OCI-LY1 (cell line): ENCODE measurements around the gene E2F3.

Experiments used
- H2AFZ ChIP-seq: fragments of 200-600 bp; sonication (generic), shearing (Covaris generic); 2 replicates; pipeline ENCODE4 v1.6.0; 2014; ENCODE audit warnings: antibody characterized with exemption, mild to moderate bottlenecking, low read length
- H3F3A ChIP-seq: fragments of 200-600 bp; sonication (generic), shearing (Covaris generic); 2 replicates; pipeline ENCODE4 v1.6.0; 2014; ENCODE audit warnings: mild to moderate bottlenecking, antibody characterized with exemption, low read length, moderate library complexity; ENCODE audit not compliant: insufficient read depth
- H3K27ac ChIP-seq: fragments of 200-600 bp; sonication (generic); 2 replicates; pipeline ENCODE4 v1.5.1; 2014; ENCODE audit warnings: low read length, mixed run types, mild to moderate bottlenecking, low read depth; ENCODE audit not compliant: poor library complexity, severe bottlenecking
- H3K27me3 ChIP-seq: fragments of 200-600 bp; sonication (generic); 2 replicates; pipeline ENCODE4 v1.6.0; 2014; ENCODE audit warnings: antibody characterized with exemption, mild to moderate bottlenecking, low read length, moderate library complexity; ENCODE audit not compliant: insufficient read depth
- H3K36me3 ChIP-seq: fragments of 200-600 bp; sonication (generic); 2 replicates; pipeline ENCODE4 v1.6.1; 2014; ENCODE audit warnings: mild to moderate bottlenecking, antibody characterized with exemption, low read length, moderate library complexity, mixed read lengths; ENCODE audit not compliant: insufficient read depth
- H3K4me1 ChIP-seq: fragments of 200-600 bp; sonication (generic); 2 replicates; pipeline ENCODE4 v1.5.1; 2014; ENCODE audit warnings: mild to moderate bottlenecking, low read length, moderate library complexity; ENCODE audit not compliant: insufficient read depth, severe bottlenecking
- H3K4me2 ChIP-seq: fragments of 200-600 bp; sonication (generic), shearing (Covaris generic); 2 replicates; pipeline ENCODE4 v1.6.1; 2014; ENCODE audit warnings: low read length
- H3K4me3 ChIP-seq: fragments of 200-600 bp; sonication (generic); 2 replicates; pipeline ENCODE4 v1.5.1; 2014; ENCODE audit warnings: low read length, low read depth, mild to moderate bottlenecking, mixed read lengths; ENCODE audit not compliant: poor library complexity, severe bottlenecking
- H3K79me2 ChIP-seq: fragments of 200-600 bp; shearing (Covaris generic); 2 replicates; pipeline ENCODE4 v1.6.1; 2016; ENCODE audit warnings: mixed run types, low read length, mixed read lengths; ENCODE audit not compliant: insufficient read depth
- H3K9ac ChIP-seq: fragments of 200-600 bp; sonication (generic), shearing (Covaris generic); 2 replicates; pipeline ENCODE4 v1.6.1; 2014; ENCODE audit warnings: mild to moderate bottlenecking, low read length, mixed read lengths
- H3K9me2 ChIP-seq: fragments of 200-600 bp; sonication (generic), shearing (Covaris generic); 2 replicates; pipeline ENCODE4 v1.6.1; 2014; ENCODE audit warnings: low read depth, mild to moderate bottlenecking, low read length, mixed read lengths
- H3K9me3 ChIP-seq: fragments of 200-600 bp; shearing (Covaris generic); 2 replicates; pipeline ENCODE4 v1.6.1; 2014; ENCODE audit warnings: low read length, mixed read lengths
- H4K20me1 ChIP-seq: fragments of 200-600 bp; sonication (generic), shearing (Covaris generic); 2 replicates; pipeline ENCODE4 v1.6.0; 2016; ENCODE audit warnings: mild to moderate bottlenecking, low read length; ENCODE audit not compliant: insufficient read depth
- EZH2 ChIP-seq: fragments of 200-600 bp; sonication (generic), shearing (Covaris generic); IDR thresholded peaks from 2 replicates; pipeline ENCODE4 v1.8.0; 2017; ENCODE audit warnings: borderline replicate concordance, mixed run types, mild to moderate bottlenecking, antibody characterized with exemption, low read length, moderate library complexity, mixed read lengths
- TF ChIP-seq, protein P1 (sequence below): fragments of 200-600 bp; sonication (generic), shearing (Covaris generic); IDR thresholded peaks from 2 replicates; pipeline ENCODE4 v1.5.1; 2017; ENCODE audit warnings: mild to moderate bottlenecking, antibody characterized with exemption, low read length, moderate library complexity, mixed read lengths

Gene E2F3

GRCh38 chr6:20440296-20440695 is 38.6 kb downstream of the E2F3 start:
- H3K36me3 ChIP-seq = peaks cover 66% of the 10 kb centered on the region
- TF ChIP-seq, protein P1, sequence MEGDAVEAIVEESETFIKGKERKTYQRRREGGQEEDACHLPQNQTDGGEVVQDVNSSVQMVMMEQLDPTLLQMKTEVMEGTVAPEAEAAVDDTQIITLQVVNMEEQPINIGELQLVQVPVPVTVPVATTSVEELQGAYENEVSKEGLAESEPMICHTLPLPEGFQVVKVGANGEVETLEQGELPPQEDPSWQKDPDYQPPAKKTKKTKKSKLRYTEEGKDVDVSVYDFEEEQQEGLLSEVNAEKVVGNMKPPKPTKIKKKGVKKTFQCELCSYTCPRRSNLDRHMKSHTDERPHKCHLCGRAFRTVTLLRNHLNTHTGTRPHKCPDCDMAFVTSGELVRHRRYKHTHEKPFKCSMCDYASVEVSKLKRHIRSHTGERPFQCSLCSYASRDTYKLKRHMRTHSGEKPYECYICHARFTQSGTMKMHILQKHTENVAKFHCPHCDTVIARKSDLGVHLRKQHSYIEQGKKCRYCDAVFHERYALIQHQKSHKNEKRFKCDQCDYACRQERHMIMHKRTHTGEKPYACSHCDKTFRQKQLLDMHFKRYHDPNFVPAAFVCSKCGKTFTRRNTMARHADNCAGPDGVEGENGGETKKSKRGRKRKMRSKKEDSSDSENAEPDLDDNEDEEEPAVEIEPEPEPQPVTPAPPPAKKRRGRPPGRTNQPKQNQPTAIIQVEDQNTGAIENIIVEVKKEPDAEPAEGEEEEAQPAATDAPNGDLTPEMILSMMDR = no peak
- no peak for TF ChIP-seq EZH2
- H3K27me3 ChIP-seq = no peaks in the 10 kb centered on the region
- peaks cover 22% of the 10 kb centered on the region for H3K79me2 ChIP-seq
- no peak overlapping the region for H2AFZ ChIP-seq
- H3K9me3 ChIP-seq = 0 out of 2 replicates have a peak, but pooled peaks cover 3% of the 10 kb centered on the region
- no peaks in the 10 kb centered on the region for H3K4me1 ChIP-seq
- no peak overlapping the region for H3K27ac ChIP-seq
- no peaks in the 10 kb centered on the region for H4K20me1 ChIP-seq
- no peak overlapping the region for H3K4me3 ChIP-seq
- no peak overlapping the region for H3K4me2 ChIP-seq
- H3F3A ChIP-seq = no peaks in the 10 kb centered on the region
- H3K9ac ChIP-seq = no peak overlapping the region
- no peaks in the 10 kb centered on the region for H3K9me2 ChIP-seq

GRCh38 chr6:20441236-20441635 is 39.6 kb downstream of the E2F3 start:
- Histone ChIP-seq H3K9me2 (no peaks in the 10 kb centered on the region), H3K36me3 (peaks cover 71% of the 10 kb centered on the region), H3K4me1 (no peaks in the 10 kb centered on the region), H3K27me3 (no peaks in the 10 kb centered on the region), H3F3A (no peaks in the 10 kb centered on the region), H3K4me3 (no peak overlapping the region), H3K9me3 (0 out of 2 replicates have a peak, but pooled peaks cover 3% of the 10 kb centered on the region), H3K79me2 (peaks cover 22% of the 10 kb centered on the region), H3K9ac (no peak overlapping the region), H4K20me1 (no peaks in the 10 kb centered on the region), H3K27ac (no peak overlapping the region), H3K4me2 (no peak overlapping the region), H2AFZ (no peak overlapping the region)
- TF ChIP-seq, protein P1 = no peak
- TF ChIP-seq EZH2 = no peak

DNA sequence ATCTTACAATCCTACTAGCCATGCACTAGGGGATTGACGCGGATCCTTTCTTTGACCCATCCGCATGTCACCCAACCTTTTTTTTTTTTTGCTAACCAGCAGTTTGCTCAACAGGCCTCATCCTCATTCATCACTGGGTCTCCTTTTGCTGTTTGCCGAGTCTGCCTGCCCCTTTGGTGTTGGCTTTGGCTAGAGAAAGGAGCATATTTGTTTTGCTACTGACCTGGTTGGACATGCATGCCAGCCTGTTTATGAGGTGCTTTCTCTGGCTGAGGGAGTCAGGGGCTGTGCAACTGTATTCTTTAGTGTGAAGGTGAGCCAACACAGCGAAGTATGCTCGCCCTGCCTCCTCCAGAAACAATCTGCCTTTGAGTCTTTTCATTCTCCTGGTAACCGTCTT is 40.2 kb downstream of the E2F3 start:
- no peaks in the 10 kb centered on the region for H3K9me2 ChIP-seq
- no peaks in the 10 kb centered on the region for H4K20me1 ChIP-seq

DNA sequence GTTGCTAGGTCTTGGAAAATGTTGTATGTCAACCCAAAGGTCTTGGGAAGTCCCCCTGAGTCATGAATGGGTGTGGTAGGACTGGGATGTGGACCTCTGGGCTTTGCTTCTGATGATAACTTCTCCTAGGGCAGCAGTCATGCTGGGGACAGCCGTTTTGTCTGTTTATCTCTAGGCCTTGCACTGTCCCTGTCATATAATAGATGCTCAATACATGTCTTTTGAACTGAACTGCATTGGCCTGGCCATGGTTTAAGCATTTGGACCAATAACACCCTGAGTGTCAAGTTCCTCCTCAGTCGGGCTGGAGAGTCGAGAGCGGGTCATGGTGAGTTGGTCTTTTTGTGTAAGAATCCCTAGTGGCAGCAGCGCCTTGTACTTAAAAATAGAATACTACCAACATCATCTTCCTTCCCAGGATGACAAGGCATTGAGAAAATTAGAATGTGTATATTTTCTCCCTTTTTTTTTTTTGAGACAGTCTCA is 43.1 kb downstream of the E2F3 start:
- Histone ChIP-seq H3K27ac (no peak overlapping the region), H3K36me3 (peaks cover 38% of the 10 kb centered on the region)
- TF ChIP-seq, protein P1 = no peak
- no peak for TF ChIP-seq EZH2

More for the DNA sequence above, 40.2 kb downstream of the E2F3 start:
- H3K4me2 ChIP-seq = no peak overlapping the region
- H3K27me3 ChIP-seq = no peaks in the 10 kb centered on the region
- no peak for TF ChIP-seq EZH2
- H3K79me2 ChIP-seq = peaks cover 24% of the 10 kb centered on the region
- H3K4me3 ChIP-seq = no peak overlapping the region
- H3K9me3 ChIP-seq = 0 out of 2 replicates have a peak, but pooled peaks cover 3% of the 10 kb centered on the region
- H3K9ac ChIP-seq = no peak overlapping the region
- no peaks in the 10 kb centered on the region for H3K4me1 ChIP-seq
- no peaks in the 10 kb centered on the region for H3F3A ChIP-seq
- no peak overlapping the region for H3K27ac ChIP-seq
- peaks cover 65% of the 10 kb centered on the region for H3K36me3 ChIP-seq
- H2AFZ ChIP-seq = no peak overlapping the region

More for the DNA sequence above, 43.1 kb downstream of the E2F3 start:
- Histone ChIP-seq H3K9ac (no peak overlapping the region), H3K79me2 (peaks cover 35% of the 10 kb centered on the region), H3K9me3 (0 out of 2 replicates have a peak, but pooled peaks cover 1% of the 10 kb centered on the region), H3K4me2 (no peak overlapping the region), H3K27me3 (no peaks in the 10 kb centered on the region), H3K4me3 (no peak overlapping the region), H2AFZ (no peak overlapping the region), H4K20me1 (no peaks in the 10 kb centered on the region), H3K9me2 (no peaks in the 10 kb centered on the region), H3F3A (no peaks in the 10 kb centered on the region), H3K4me1 (no peaks in the 10 kb centered on the region)
